IMR-90 (cell line): ENCODE measurements around the gene ARL8B. TPM values are rescaled to one million over a fixed set of nuclear protein-coding genes. Genes with fewer than 3 reads are reported as not detected.

Experiments used
- ATAC-seq: fragments of 200-7000 bp; cut with Tn5 transposase; 2 replicates; pipeline ENCODE4 v1.9.1; 2020; ENCODE audit warnings: low read depth, mild to moderate bottlenecking, moderate library complexity
- BruUV-seq: library from RNA; stranded (reverse); fragments of 400-500 nt; replicated peaks from 2 replicates; lab custom pipeline; 2021; lab: Mats Ljungman, UMichigan
- CTCF ChIA-PET: fragments of 300-600 bp; formaldehyde crosslinking; extraction: SDS; loops from one replicate; lab custom pipeline; 2021; ENCODE audit warnings: antibody characterized with exemption; lab: Yijun Ruan, JAX
- POLR2A ChIA-PET: fragments of 300-600 bp; sonication (Branson Sonifier 250); formaldehyde crosslinking; loops from one replicate; lab custom pipeline; 2022; ENCODE audit warnings: antibody characterized with exemption; ENCODE audit not compliant: unreplicated experiment; lab: Charles Lee
- DNase-seq: peaks from one replicate; pipeline ENCODE4 v3.0.0; 2013
- H2AFZ ChIP-seq: replicated peaks from 2 replicates; pipeline ENCODE3; 2013; ENCODE audit warnings: low read length, mild to moderate bottlenecking; ENCODE audit not compliant: poor library complexity
- H2AK5ac ChIP-seq: 2 replicates; pipeline ENCODE4 v1.6.1; 2013; ENCODE audit warnings: low read depth, low read length, inconsistent platforms
- H2AK9ac ChIP-seq: replicated peaks from 2 replicates; pipeline ENCODE3; 2013; ENCODE audit warnings: mild to moderate bottlenecking, low read depth, low read length, moderate library complexity; ENCODE audit not compliant: poor library complexity
- H2BK120ac ChIP-seq: 2 replicates; pipeline ENCODE4 v1.6.1; 2013; ENCODE audit warnings: low read depth, low read length, inconsistent platforms
- H2BK15ac ChIP-seq: 3 replicates; pipeline ENCODE4 v1.6.1; 2013; ENCODE audit warnings: low read depth, low read length, inconsistent platforms
- H2BK20ac ChIP-seq: 2 replicates; pipeline ENCODE4 v1.6.1; 2013; ENCODE audit warnings: low read depth, mild to moderate bottlenecking, inconsistent platforms, low read length, moderate library complexity
- H2BK5ac ChIP-seq: 2 replicates; pipeline ENCODE4 v1.6.1; 2013; ENCODE audit warnings: mild to moderate bottlenecking, low read depth, low read length, inconsistent platforms; ENCODE audit not compliant: poor library complexity, severe bottlenecking
- H3K14ac ChIP-seq: replicated peaks from 2 replicates; pipeline ENCODE4 v1.6.1; 2013; ENCODE audit warnings: low read depth, low read length, inconsistent platforms
- H3K18ac ChIP-seq: 2 replicates; pipeline ENCODE4 v1.6.1; 2013; ENCODE audit warnings: low read depth, low read length, control low read depth
- H3K23ac ChIP-seq: 2 replicates; pipeline ENCODE4 v1.6.1; 2013; ENCODE audit warnings: low read depth, low read length, inconsistent platforms
- H3K27ac ChIP-seq: 2 replicates; pipeline ENCODE4 v1.5.1; 2013; ENCODE audit warnings: mild to moderate bottlenecking, control low read depth, low read length; ENCODE audit not compliant: insufficient read depth
- H3K27me3 ChIP-seq: 2 replicates; pipeline ENCODE4 v1.6.1; 2013; ENCODE audit warnings: low read length; ENCODE audit not compliant: control insufficient read depth, insufficient read depth
- H3K36me3 ChIP-seq: 2 replicates; pipeline ENCODE4 v1.6.1; 2013; ENCODE audit warnings: low read length, mixed read lengths; ENCODE audit not compliant: control insufficient read depth, insufficient read depth
- H3K4ac ChIP-seq: 2 replicates; pipeline ENCODE4 v1.6.1; 2013; ENCODE audit warnings: low read depth, low read length, inconsistent platforms
- H3K4me1 ChIP-seq: 2 replicates; pipeline ENCODE4 v1.6.1; 2013; ENCODE audit warnings: low read length, mixed read lengths; ENCODE audit not compliant: control insufficient read depth, insufficient read depth
- H3K4me2 ChIP-seq: 2 replicates; pipeline ENCODE4 v1.6.1; 2013; ENCODE audit warnings: low read depth, mild to moderate bottlenecking, control low read depth, low read length, moderate library complexity
- H3K4me3 ChIP-seq: 2 replicates; pipeline ENCODE4 v1.5.1; 2013; ENCODE audit warnings: low read depth, mild to moderate bottlenecking, control low read depth, low read length, moderate library complexity; ENCODE audit not compliant: insufficient read depth
- H3K56ac ChIP-seq: 2 replicates; pipeline ENCODE4 v1.6.1; 2013; ENCODE audit warnings: low read length, inconsistent platforms; ENCODE audit not compliant: insufficient read depth; ENCODE audit errors: extremely low read depth
- H3K79me1 ChIP-seq, 2 experiments: 2 replicates each; pipeline ENCODE4 v1.6.1; 2013; ENCODE audit warnings: low read length in 2 of 2, inconsistent platforms in 1 of 2, low read depth in 1 of 2
- H3K9ac ChIP-seq: 2 replicates; pipeline ENCODE4 v1.6.1; 2013; ENCODE audit warnings: low read depth, low read length, control low read depth
- H3K9me1 ChIP-seq: 2 replicates; pipeline ENCODE4 v1.6.1; 2013; ENCODE audit warnings: low read length, inconsistent platforms; ENCODE audit not compliant: insufficient read depth
- H3K9me3 ChIP-seq: 2 replicates; pipeline ENCODE4 v1.6.1; 2013; ENCODE audit warnings: low read length; ENCODE audit not compliant: control insufficient read depth, insufficient read depth
- H4K20me1 ChIP-seq: 2 replicates; pipeline ENCODE4 v1.6.1; 2013; ENCODE audit warnings: low read length, inconsistent platforms; ENCODE audit not compliant: insufficient read depth
- H4K5ac ChIP-seq: 2 replicates; pipeline ENCODE4 v1.6.1; 2013; ENCODE audit warnings: mild to moderate bottlenecking, low read depth, low read length, control low read depth
- H4K8ac ChIP-seq, 2 experiments: 2 replicates each; pipeline ENCODE4 v1.6.1; 2013; ENCODE audit warnings: low read depth in 2 of 2, low read length in 2 of 2, control low read depth in 1 of 2, inconsistent platforms in 1 of 2
- H4K91ac ChIP-seq: 2 replicates; pipeline ENCODE4 v1.6.1; 2013; ENCODE audit warnings: low read depth, low read length, inconsistent platforms; ENCODE audit not compliant: insufficient read depth
- BHLHE40 ChIP-seq: fragments of 150-350 bp; IDR thresholded peaks from 2 replicates; pipeline ENCODE4 v1.6.1; 2016; ENCODE audit warnings: mild to moderate bottlenecking, low read depth, low read length
- CEBPB ChIP-seq: IDR thresholded peaks from 2 replicates; pipeline ENCODE4 v1.6.1; 2012; ENCODE audit warnings: low read depth, low read length, improper control_type of control experiment
- CHD1 ChIP-seq: IDR thresholded peaks from 2 replicates; pipeline ENCODE4 v1.6.1; 2012; ENCODE audit warnings: low read depth, low read length, improper control_type of control experiment
- CTCF ChIP-seq: conservative IDR thresholded peaks from 2 replicates; pipeline ENCODE4 v1.5.1; 2012; ENCODE audit warnings: mild to moderate bottlenecking, low read depth, low read length, improper control_type of control experiment
- ELK1 ChIP-seq: fragments of 150-350 bp; IDR thresholded peaks from 2 replicates; pipeline ENCODE4 v1.6.1; 2016; ENCODE audit warnings: low read depth, mild to moderate bottlenecking, low read length, moderate library complexity, borderline replicate concordance
- FOS ChIP-seq: fragments of 150-350 bp; IDR thresholded peaks from 2 replicates; pipeline ENCODE4 v1.6.1; 2016; ENCODE audit warnings: low read depth, low read length
- MAFK ChIP-seq: IDR thresholded peaks from 2 replicates; pipeline ENCODE4 v1.6.1; 2012; ENCODE audit warnings: low read depth, low read length, improper control_type of control experiment
- MAZ ChIP-seq: IDR thresholded peaks from 2 replicates; pipeline ENCODE4 v1.6.1; 2012; ENCODE audit warnings: low read depth, mild to moderate bottlenecking, low read length, improper control_type of control experiment, moderate library complexity, borderline replicate concordance
- MXI1 ChIP-seq: IDR thresholded peaks from 2 replicates; pipeline ENCODE4 v1.6.1; 2012; ENCODE audit warnings: low read depth, mild to moderate bottlenecking, low read length, moderate library complexity, borderline replicate concordance
- NFE2L2 ChIP-seq: fragments of 150-350 bp; IDR thresholded peaks from 2 replicates; pipeline ENCODE4 v1.6.1; 2016; ENCODE audit warnings: low read depth, mild to moderate bottlenecking, low read length
- POLR2A ChIP-seq: IDR thresholded peaks from 2 replicates; pipeline ENCODE4 v1.6.1; 2012; ENCODE audit warnings: mild to moderate bottlenecking, low read depth, low read length
- RAD21 ChIP-seq: IDR thresholded peaks from 2 replicates; pipeline ENCODE4 v1.6.1; 2012; ENCODE audit warnings: low read length, improper control_type of control experiment
- RFX5 ChIP-seq: IDR thresholded peaks from 2 replicates; pipeline ENCODE4 v1.8.0; 2012; ENCODE audit warnings: low read depth, mild to moderate bottlenecking, low read length, moderate library complexity
- SMC3 ChIP-seq: fragments of 150-350 bp; IDR thresholded peaks from 2 replicates; pipeline ENCODE4 v1.6.1; 2016; ENCODE audit warnings: low read depth, mild to moderate bottlenecking, antibody characterized with exemption, low read length, moderate library complexity
- USF2 ChIP-seq: fragments of 150-350 bp; IDR thresholded peaks from 2 replicates; pipeline ENCODE4 v1.6.1; 2017; ENCODE audit warnings: mild to moderate bottlenecking, antibody characterized with exemption, low read length, low read depth
- WGBS, 2 experiments: methylation state at CpG; one replicate each; pipeline versions ENCODE4 v1.1.5 to v1.1.7; 2013; ENCODE audit warnings: missing lambda C conversion rate in 2 of 2; ENCODE audit not compliant: insufficient read length in 1 of 2; ENCODE audit errors: extremely low coverage in 2 of 2; 5-methylcytosine and 5-hydroxymethylcytosine counted together
- dilution Hi-C: fragments of 300-500 bp; cut with HindIII; formaldehyde crosslinking; loops from one replicate; pipeline ENCODE4 v1.14.3; 2018; ENCODE audit warnings: low sequenced_read_pairs; ENCODE audit not compliant: unreplicated experiment
- in situ Hi-C: fragments of 300-500 bp; cut with MboI; formaldehyde crosslinking; loops from 3 replicates; pipeline ENCODE4 v1.14.3; 2019; ENCODE audit warnings: low sequenced_read_pairs, inconsistent platforms, mixed read lengths
- intact Hi-C: fragments of 100-400 bp; cut with micrococcal nuclease; formaldehyde crosslinking; loops from 2 replicates; pipeline ENCODE4 v1.10.0; 2022
- polyA plus RNA-seq, 3 experiments: library from polyadenylated mRNA; depleted of rRNA; stranded (reverse); fragments of >200 nt; gene quantifications; 2 replicates each; pipeline ENCODE4 v1.2.3, GENCODE V29; 2012; ENCODE audit warnings: low replicate concordance in 1 of 3
- total RNA-seq: library from RNA; depleted of rRNA; stranded (reverse); fragments of >200 nt; gene quantifications from 2 replicates; pipeline ENCODE4 v1.2.3, GENCODE V29; 2012

The ARL8B gene
- total and polyA plus RNA-seq, 2 of the 4 experiments (the other 2 are of a cell fraction), result 32.3 to 47.0 TPM

GRCh38 chr3:5133239-5134018 is 11.3 kb downstream of the ARL8B start:
- no peak overlapping the region for H2AFZ ChIP-seq
- H3K4me3 ChIP-seq, result no peak overlapping the region
- H3K4me1 ChIP-seq, result peaks cover 2% of the 10 kb centered on the region; the same call in 1 of the 2 replicates
- H4K20me1 ChIP-seq, result peaks cover 78% of the 10 kb centered on the region
- no peak for ATAC-seq
- no peak overlapping the region for H3K56ac ChIP-seq
- H4K91ac ChIP-seq, result no peak overlapping the region
- WGBS, 2 experiments, result 92% methylated on average over 1 of the region's 7 CpGs; no CpG with 5 or more reads in 1 of the 2 experiments
- H4K5ac ChIP-seq, result no peak overlapping the region
- no peaks in the 10 kb centered on the region for H3K36me3 ChIP-seq
- no peaks in the 10 kb centered on the region for H3K27me3 ChIP-seq
- H4K8ac ChIP-seq, result no peak overlapping the region
- H2AK5ac ChIP-seq, result no peak overlapping the region
- dilution Hi-C loops (no loop called here), in situ Hi-C loops (no loop called here), intact Hi-C loops (no loop called here)
- no peaks in the 10 kb centered on the region for H3K9me3 ChIP-seq
- no peak for DNase-seq
- POLR2A ChIA-PET, result no interaction called here
- H3K18ac ChIP-seq, result no peak overlapping the region
- H2BK120ac ChIP-seq, result no peak overlapping the region
- no peak overlapping the region for H3K23ac ChIP-seq
- H3K14ac ChIP-seq, result no peak overlapping the region
- no peak overlapping the region for H3K27ac ChIP-seq
- CTCF ChIA-PET, result interaction anchor here (1.1 kb wide), 1 partner anchor 8 kb away, joined by 3 read pairs; no protein-coding TSS in a partner anchor
- H3K79me1 ChIP-seq, result peaks cover 3 to 60% of the 10 kb centered on the region in 2 experiments
- no peak overlapping the region for H3K4me2 ChIP-seq
- H2BK15ac ChIP-seq, result no peak overlapping the region
- H2AK9ac ChIP-seq, result no peak overlapping the region
- H3K9me1 ChIP-seq, result peaks cover 9% of the 10 kb centered on the region
- no peak overlapping the region for H2BK5ac ChIP-seq
- H2BK20ac ChIP-seq, result no peak overlapping the region
- no peak overlapping the region for H3K4ac ChIP-seq
- no peak overlapping the region for H3K9ac ChIP-seq
- no TSS peak for BruUV-seq
- TF ChIP-seq CHD1 (no peak), POLR2A (no peak), NFE2L2 (no peak), RAD21 (no peak), ELK1 (no peak), CTCF (no peak), MAZ (no peak), BHLHE40 (no peak), SMC3 (no peak), MXI1 (no peak), MAFK (no peak), USF2 (no peak), RFX5 (no peak), CEBPB (no peak), FOS (no peak)
